SK-N-SH treated with all-trans-retinoic acid at 6 μM for 48 hours (cell line): ENCODE data around the gene GCM1.

Experiments used
- ATAC-seq: fragments of 200-7000 bp; cut with Tn5 transposase; 3 replicates; pipeline ENCODE4 v1.9.1; 2020; ENCODE audit warnings: mild to moderate bottlenecking, moderate library complexity
- ARNTL ChIP-seq: fragments of 450-650 bp; formaldehyde crosslinking; IDR thresholded peaks from 2 replicates; pipeline ENCODE4 v1.5.0; 2020; ENCODE audit warnings: low read depth, mild to moderate bottlenecking, moderate library complexity, borderline replicate concordance
- BACH2 ChIP-seq: fragments of 250-450 bp; sonication (Bioruptor Pico); IDR thresholded peaks from 2 replicates; pipeline ENCODE4 v1.9.0; 2021; ENCODE audit warnings: mild to moderate bottlenecking, borderline replicate concordance
- ESRRG ChIP-seq: fragments of 250-450 bp; sonication (Bioruptor Pico); IDR thresholded peaks from 2 replicates; pipeline ENCODE4 v1.6.1; 2021; ENCODE audit warnings: mild to moderate bottlenecking
- GLIS3 ChIP-seq: fragments of 250-450 bp; sonication (Bioruptor Pico); IDR thresholded peaks from 2 replicates; pipeline ENCODE4 v1.5.0; 2020; ENCODE audit warnings: mild to moderate bottlenecking, moderate library complexity
- ISL1 ChIP-seq: fragments of 250-450 bp; sonication (Bioruptor Pico); IDR thresholded peaks from 2 replicates; pipeline ENCODE4 v2.1.2; 2022; ENCODE audit warnings: mild to moderate bottlenecking, moderate library complexity
- OSR1 ChIP-seq: fragments of 250-450 bp; sonication (Bioruptor Pico); IDR thresholded peaks from 2 replicates; pipeline ENCODE4 v1.8.0; 2022; ENCODE audit warnings: moderate library complexity, mild to moderate bottlenecking, inconsistent platforms
- PPARA ChIP-seq: fragments of 250-450 bp; sonication (Bioruptor Pico); IDR thresholded peaks from 2 replicates; pipeline ENCODE4 v1.5.0; 2020; ENCODE audit warnings: mild to moderate bottlenecking, borderline replicate concordance
- RARB ChIP-seq: fragments of 250-450 bp; sonication (Bioruptor Pico); IDR thresholded peaks from 2 replicates; pipeline ENCODE4 v1.8.0; 2021; ENCODE audit warnings: mild to moderate bottlenecking, moderate library complexity
- SNAI2 ChIP-seq: fragments of 250-450 bp; sonication (Bioruptor Pico); IDR thresholded peaks from 2 replicates; pipeline ENCODE4 v1.5.0; 2020; ENCODE audit warnings: mild to moderate bottlenecking, moderate library complexity
- TOX ChIP-seq: fragments of 250-450 bp; sonication (Bioruptor Pico); IDR thresholded peaks from 2 replicates; pipeline ENCODE4 v1.8.0; 2021; ENCODE audit warnings: mild to moderate bottlenecking, moderate library complexity, borderline replicate concordance
- ZFP3 ChIP-seq: fragments of 250-450 bp; sonication (Bioruptor Pico); IDR thresholded peaks from 2 replicates; pipeline ENCODE4 v1.5.0; 2020; ENCODE audit warnings: mild to moderate bottlenecking, moderate library complexity
- ZFP30 ChIP-seq: fragments of 450-650 bp; formaldehyde crosslinking; IDR thresholded peaks from 2 replicates; pipeline ENCODE4 v1.5.0; 2022; ENCODE audit warnings: mild to moderate bottlenecking, moderate library complexity
- ZNF565 ChIP-seq: fragments of 450-650 bp; formaldehyde crosslinking; conservative IDR thresholded peaks from 2 replicates; pipeline ENCODE4 v1.5.0; 2020; ENCODE audit warnings: low read depth, mild to moderate bottlenecking, moderate library complexity
- TF ChIP-seq, protein P1 (sequence below): fragments of 250-450 bp; sonication (Bioruptor Pico); IDR thresholded peaks from 2 replicates; pipeline ENCODE4 v1.5.1; 2020; ENCODE audit warnings: low read depth, mild to moderate bottlenecking, moderate library complexity
- TF ChIP-seq, protein P2 (sequence below): fragments of 250-450 bp; sonication (Bioruptor Pico); IDR thresholded peaks from 2 replicates; pipeline ENCODE4 v1.8.0; 2021; ENCODE audit warnings: low read depth, mild to moderate bottlenecking, moderate library complexity, borderline replicate concordance
- TF ChIP-seq, protein P3 (sequence below): fragments of 250-450 bp; sonication (Bioruptor Pico); IDR thresholded peaks from 2 replicates; pipeline ENCODE4 v1.5.0; 2020; ENCODE audit warnings: mild to moderate bottlenecking, moderate library complexity
- TF ChIP-seq, protein P4 (sequence below): fragments of 250-450 bp; sonication (Bioruptor Pico); IDR thresholded peaks from 2 replicates; pipeline ENCODE4 v1.5.1; 2021; ENCODE audit warnings: mild to moderate bottlenecking, moderate library complexity

GCM1 gene

DNA sequence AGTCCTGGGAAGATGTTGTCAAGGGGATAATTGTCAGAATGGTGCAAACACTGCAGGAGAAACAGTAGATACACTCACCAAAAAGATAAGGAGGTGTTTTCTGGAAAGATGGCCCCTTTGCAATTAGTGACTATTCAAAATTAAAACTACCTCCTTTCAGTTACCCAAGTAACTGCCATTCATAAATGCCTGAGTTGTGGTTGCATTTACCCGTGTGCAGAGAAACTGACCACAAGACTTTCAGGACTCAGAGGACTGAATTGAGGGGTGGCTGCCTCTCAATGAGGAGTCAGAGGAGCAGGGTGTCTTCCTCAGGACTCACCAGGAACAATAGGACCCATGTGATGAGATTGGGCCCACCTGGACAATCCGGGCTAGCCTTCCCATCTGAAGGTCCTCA, 39.0 kb downstream of the GCM1 start:
- no peak for ATAC-seq

DNA sequence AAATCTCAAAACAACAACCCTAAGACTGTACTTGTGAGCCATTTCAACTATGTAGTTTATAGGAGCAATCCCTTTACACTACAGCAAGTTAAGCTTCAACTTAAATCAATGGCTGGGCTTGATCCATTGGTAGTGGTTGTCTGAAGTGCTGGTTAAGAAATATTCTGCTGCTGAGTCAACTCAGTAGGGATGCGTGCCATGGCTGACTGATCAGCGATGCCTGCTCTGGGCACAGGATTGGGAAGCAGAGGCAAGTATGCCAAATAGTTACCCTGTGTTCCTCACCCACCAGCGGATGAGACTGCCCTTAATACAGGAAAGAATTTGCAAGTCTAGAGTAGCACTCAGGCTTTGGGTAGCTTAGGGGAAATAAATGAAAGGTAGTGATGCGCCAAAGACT, 41.5 kb downstream of the GCM1 start:
- TF ChIP-seq TOX (CRISPR knock-in tag) (no peak), ZFP30 (CRISPR knock-in tag) (no peak)
- TF ChIP-seq, protein P1, sequence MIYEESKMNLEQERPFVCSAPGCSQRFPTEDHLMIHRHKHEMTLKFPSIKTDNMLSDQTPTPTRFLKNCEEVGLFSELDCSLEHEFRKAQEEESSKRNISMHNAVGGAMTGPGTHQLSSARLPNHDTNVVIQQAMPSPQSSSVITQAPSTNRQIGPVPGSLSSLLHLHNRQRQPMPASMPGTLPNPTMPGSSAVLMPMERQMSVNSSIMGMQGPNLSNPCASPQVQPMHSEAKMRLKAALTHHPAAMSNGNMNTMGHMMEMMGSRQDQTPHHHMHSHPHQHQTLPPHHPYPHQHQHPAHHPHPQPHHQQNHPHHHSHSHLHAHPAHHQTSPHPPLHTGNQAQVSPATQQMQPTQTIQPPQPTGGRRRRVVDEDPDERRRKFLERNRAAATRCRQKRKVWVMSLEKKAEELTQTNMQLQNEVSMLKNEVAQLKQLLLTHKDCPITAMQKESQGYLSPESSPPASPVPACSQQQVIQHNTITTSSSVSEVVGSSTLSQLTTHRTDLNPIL (CRISPR knock-in tag), result no peak
- ATAC-seq, result peak; percentile 73

More for the DNA sequence above, 39.0 kb downstream of the GCM1 start:
- TF ChIP-seq BACH2 (CRISPR knock-in tag) (no peak), ARNTL (CRISPR knock-in tag) (no peak), GLIS3 (CRISPR knock-in tag) (no peak), ISL1 (CRISPR knock-in tag) (no peak), TOX (CRISPR knock-in tag) (no peak), OSR1 (CRISPR knock-in tag) (no peak), ZFP3 (no peak), SNAI2 (CRISPR knock-in tag) (no peak), ZFP30 (CRISPR knock-in tag) (no peak)
- TF ChIP-seq, protein P2, sequence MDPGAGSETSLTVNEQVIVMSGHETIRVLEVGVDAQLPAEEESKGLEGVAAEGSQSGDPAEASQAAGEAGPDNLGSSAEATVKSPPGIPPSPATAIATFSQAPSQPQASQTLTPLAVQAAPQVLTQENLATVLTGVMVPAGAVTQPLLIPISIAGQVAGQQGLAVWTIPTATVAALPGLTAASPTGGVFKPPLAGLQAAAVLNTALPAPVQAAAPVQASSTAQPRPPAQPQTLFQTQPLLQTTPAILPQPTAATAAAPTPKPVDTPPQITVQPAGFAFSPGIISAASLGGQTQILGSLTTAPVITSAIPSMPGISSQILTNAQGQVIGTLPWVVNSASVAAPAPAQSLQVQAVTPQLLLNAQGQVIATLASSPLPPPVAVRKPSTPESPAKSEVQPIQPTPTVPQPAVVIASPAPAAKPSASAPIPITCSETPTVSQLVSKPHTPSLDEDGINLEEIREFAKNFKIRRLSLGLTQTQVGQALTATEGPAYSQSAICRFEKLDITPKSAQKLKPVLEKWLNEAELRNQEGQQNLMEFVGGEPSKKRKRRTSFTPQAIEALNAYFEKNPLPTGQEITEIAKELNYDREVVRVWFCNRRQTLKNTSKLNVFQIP (CRISPR knock-in tag), result no peak

DNA sequence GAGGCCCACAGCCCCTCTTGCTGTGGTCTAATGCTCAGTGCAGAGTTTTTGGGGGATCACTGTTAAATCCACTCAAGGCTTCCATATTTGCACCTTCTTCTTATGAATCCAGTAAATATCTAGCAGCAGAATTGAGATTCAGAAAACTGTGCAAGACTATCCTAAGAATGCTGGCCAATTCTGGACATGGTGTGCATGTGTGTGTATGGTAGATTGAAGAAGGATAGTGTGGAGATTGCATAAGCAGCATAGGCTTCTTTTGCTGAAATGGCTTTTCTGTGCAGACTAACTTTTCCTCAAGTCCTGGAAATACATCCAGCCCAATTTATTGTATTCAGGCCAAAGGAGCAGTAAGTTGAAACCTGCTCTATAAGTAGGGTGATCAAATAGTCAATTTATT, 43.7 kb downstream of the GCM1 start:
- no peak for ATAC-seq
- TF ChIP-seq ZFP30 (CRISPR knock-in tag), result no peak
- TF ChIP-seq OSR1 (CRISPR knock-in tag), result no peak

DNA sequence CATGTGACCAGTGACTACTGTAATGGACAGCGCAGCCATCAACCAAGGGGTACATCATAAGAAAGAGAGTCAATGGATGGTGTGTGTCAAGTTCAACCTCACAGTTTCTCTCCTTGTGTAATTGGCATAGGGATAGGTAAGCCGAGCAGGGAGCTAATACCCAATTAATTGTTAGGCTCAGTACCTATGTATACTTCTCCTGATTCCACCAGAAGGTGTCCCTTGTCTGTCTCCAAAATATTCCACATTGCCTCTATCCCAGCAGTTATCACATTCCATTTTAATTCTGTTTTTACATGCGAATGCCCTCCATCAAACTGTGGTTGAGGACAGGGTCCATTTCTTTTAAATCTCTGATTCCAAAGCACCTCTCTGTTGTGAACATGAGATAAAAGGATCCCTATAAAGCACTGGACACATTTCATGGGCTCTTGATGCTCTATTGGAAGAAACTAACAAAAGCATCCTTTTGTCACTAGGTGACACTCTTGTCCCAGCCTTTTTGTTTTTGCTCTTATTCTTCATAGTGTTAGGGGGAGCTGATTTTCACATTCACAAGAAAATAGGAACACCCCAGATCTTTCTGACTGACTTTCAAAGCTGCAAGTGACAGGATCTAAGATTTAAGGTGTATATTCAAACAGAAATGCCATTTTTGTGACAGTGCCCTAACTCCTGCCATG, 44.5 kb downstream of the GCM1 start:
- no peak; the same call in 1 of the 3 replicates for ATAC-seq

DNA sequence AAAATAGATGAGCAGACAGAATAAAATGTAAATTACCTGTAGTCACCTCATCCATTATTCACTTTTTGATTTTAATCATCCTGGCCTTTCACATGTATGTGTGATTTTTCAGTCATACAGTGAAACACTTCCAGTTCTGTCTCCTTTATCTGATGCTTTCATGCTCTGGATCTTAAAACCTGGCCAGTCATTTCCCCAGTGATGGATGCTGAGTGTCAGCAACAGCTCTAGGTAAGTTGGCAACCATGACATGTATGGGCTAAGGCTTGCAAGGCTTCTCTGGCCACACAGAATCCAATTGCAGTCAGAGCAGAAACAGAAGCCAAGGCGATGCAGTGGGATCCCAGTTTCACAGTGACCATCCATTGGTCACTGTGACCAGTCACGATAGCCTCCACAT, 47.6 kb downstream of the GCM1 start:
- ATAC-seq, result no peak
- TF ChIP-seq BACH2 (CRISPR knock-in tag) (no peak), ZNF565 (no peak), ISL1 (CRISPR knock-in tag) (no peak), ESRRG (no peak), OSR1 (CRISPR knock-in tag) (no peak), RARB (CRISPR knock-in tag) (no peak), PPARA (CRISPR knock-in tag) (no peak)
- TF ChIP-seq, protein P2 (CRISPR knock-in tag), result no peak
- TF ChIP-seq, protein P3, sequence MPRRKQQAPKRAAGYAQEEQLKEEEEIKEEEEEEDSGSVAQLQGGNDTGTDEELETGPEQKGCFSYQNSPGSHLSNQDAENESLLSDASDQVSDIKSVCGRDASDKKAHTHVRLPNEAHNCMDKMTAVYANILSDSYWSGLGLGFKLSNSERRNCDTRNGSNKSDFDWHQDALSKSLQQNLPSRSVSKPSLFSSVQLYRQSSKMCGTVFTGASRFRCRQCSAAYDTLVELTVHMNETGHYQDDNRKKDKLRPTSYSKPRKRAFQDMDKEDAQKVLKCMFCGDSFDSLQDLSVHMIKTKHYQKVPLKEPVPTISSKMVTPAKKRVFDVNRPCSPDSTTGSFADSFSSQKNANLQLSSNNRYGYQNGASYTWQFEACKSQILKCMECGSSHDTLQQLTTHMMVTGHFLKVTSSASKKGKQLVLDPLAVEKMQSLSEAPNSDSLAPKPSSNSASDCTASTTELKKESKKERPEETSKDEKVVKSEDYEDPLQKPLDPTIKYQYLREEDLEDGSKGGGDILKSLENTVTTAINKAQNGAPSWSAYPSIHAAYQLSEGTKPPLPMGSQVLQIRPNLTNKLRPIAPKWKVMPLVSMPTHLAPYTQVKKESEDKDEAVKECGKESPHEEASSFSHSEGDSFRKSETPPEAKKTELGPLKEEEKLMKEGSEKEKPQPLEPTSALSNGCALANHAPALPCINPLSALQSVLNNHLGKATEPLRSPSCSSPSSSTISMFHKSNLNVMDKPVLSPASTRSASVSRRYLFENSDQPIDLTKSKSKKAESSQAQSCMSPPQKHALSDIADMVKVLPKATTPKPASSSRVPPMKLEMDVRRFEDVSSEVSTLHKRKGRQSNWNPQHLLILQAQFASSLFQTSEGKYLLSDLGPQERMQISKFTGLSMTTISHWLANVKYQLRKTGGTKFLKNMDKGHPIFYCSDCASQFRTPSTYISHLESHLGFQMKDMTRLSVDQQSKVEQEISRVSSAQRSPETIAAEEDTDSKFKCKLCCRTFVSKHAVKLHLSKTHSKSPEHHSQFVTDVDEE (CRISPR knock-in tag), result no peak
- TF ChIP-seq, protein P4, sequence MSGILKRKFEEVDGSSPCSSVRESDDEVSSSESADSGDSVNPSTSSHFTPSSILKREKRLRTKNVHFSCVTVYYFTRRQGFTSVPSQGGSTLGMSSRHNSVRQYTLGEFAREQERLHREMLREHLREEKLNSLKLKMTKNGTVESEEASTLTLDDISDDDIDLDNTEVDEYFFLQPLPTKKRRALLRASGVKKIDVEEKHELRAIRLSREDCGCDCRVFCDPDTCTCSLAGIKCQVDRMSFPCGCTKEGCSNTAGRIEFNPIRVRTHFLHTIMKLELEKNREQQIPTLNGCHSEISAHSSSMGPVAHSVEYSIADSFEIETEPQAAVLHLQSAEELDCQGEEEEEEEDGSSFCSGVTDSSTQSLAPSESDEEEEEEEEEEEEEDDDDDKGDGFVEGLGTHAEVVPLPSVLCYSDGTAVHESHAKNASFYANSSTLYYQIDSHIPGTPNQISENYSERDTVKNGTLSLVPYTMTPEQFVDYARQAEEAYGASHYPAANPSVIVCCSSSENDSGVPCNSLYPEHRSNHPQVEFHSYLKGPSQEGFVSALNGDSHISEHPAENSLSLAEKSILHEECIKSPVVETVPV (CRISPR knock-in tag), result no peak

More for the DNA sequence above, 44.5 kb downstream of the GCM1 start:
- TF ChIP-seq, protein P2 (CRISPR knock-in tag), result no peak
